GM18505 (cell line): Measurements from ENCODE around the gene FMNL3.
"Not testable (repeated sequence)": the region's sequence is repeated elsewhere in the genome, so short reads cannot be mapped to it uniquely, and the experiment has no call there.

Source experiments
- ATAC-seq: cut with Tn5 transposase; IDR thresholded peaks from one replicate; pipeline ENCODE4 v1.9.1; 2021; ENCODE audit not compliant: unreplicated experiment
- POLR2A ChIP-seq: IDR thresholded peaks from 4 replicates; pipeline ENCODE4 v1.6.1; 2011; ENCODE audit warnings: borderline replicate concordance; ENCODE audit not compliant: insufficient read depth, insufficient read length; ENCODE audit errors: extremely low read depth

Gene FMNL3

GRCh38 chr12:49622501-49623141, 84.6 kb downstream of the FMNL3 start:
- TF ChIP-seq POLR2A, result no peak
- peak; percentile 20 for ATAC-seq

GRCh38 chr12:49621651-49622500, 85.3 kb downstream of the FMNL3 start:
- no peak for ATAC-seq
- no peak for TF ChIP-seq POLR2A

DNA sequence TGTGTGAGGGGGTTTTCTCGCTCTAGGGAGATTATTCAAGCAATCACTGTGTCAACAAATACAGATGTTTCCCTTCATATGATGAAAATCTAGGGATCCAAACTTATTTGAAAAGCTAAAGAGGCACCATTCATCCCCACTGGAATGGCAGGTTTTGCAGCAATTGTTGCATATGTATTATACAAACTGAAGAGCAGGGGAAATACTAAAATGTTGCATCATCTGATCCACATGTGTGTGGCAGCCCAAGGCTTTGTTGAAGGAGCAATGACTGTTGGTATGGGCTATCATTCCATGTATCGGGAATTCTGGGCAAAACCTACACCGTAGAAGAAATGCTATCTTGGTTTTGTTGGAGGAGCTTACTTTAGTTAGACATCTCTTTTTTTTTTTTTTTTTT, 87.9 kb downstream of the FMNL3 start:
- TF ChIP-seq POLR2A, result no peak

GRCh38 chr12:49618576-49618975, 88.6 kb downstream of the FMNL3 start:
- no peak for ATAC-seq
- TF ChIP-seq POLR2A, result no peak

More for the DNA sequence above, 87.9 kb downstream of the FMNL3 start:
- ATAC-seq, result no peak

DNA sequence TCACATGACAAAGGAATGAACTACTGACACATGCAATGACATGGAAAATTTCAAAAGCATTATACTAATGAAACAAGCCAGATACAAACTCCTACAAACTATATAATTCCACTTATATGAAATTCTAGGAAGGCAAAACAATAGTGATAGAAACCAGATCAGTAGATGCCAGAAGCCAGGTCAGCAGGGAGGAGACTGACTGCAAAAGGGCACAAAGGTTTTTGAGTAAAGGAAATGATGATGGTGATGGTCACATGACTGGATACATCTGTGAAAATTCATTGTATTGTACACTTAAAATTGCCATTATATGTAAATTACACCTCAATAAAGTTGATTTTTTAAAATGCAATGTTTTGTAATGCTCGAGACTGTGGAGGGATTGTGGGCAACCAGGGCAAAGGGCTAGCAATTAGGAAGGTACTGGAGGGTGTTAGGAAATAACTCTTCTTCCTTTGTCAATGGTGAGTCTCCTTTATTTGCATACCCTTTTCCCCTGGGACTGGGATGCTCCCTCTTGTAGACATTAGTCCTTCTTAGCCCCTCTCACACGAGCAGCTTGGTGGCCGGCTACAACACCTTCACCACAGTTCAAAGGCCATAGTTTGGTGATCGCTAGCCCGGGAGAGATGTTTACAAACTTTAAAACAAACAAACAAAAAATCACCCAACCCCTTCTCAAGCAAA, 90.5 kb downstream of the FMNL3 start:
- ATAC-seq, result no peak
- TF ChIP-seq POLR2A, result no peak

GRCh38 chr12:49615725-49616124, 91.5 kb downstream of the FMNL3 start:
- no peak for TF ChIP-seq POLR2A
- ATAC-seq, result no peak

DNA sequence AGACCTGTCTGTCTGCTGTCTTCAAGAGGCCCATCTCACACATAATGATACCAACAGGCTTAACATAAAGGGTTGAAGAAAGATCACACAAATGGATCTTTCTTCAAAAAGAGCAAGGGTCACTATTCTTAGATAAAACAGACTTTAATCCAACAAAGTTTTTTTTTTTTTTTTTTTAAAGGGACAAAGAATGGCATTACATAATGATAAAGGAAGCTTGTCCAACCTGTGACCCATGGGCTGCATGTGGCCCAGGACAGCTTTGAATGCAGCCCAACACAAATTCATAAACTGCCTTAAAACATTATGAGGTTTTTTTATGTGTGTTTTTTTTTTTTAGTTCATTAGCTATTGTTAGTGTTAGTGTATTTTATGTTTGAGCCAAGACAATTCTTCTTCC, 95.0 kb downstream of the FMNL3 start:
- TF ChIP-seq POLR2A, result no peak
- no peak for ATAC-seq

GRCh38 chr12:49610785-49611184, 96.4 kb downstream of the FMNL3 start:
- ATAC-seq, result not testable (repeated sequence)

- ATAC-seq, result no peak
Measured at GRCh38 chr12:49609875-49610154, 97.4 kb downstream of the FMNL3 start.

GRCh38 chr12:49609059-49609874, 97.9 kb downstream of the FMNL3 start:
- no peak for ATAC-seq
- TF ChIP-seq POLR2A, result no peak

More at GRCh38 chr12:49609875-49610154, 97.4 kb downstream of the FMNL3 start:
- no peak for TF ChIP-seq POLR2A

DNA sequence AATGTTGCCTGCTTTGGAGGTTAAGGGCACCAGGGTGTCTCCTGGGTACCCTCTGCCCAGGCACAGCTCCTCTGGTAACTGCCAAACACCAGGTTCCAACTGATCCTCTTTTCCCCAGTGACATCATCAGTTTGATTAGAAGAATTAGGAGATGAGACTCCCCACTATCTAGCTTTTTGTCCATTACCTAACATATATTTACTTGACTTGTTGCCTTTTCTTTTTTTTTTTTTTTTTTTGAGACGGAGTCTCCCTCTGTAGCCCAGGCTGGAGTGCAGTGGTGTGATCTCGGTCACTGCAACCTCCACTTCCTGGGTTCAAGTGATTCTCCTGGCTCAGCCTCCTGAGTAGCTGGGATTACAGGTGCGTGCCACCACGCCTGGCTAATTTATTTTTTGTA, 101.7 kb downstream of the FMNL3 start, which contains the start of gene FAM186B:
TSS of gene FAM186B (minus strand) at position 101 of the 400 bp plus-strand sequence. CDS start 162 bp downstream, outside the sequence.
- not testable (repeated sequence) for ATAC-seq

- no peak for ATAC-seq
- TF ChIP-seq POLR2A, result no peak
Measured at GRCh38 chr12:49604856-49605255, 102.3 kb downstream of the FMNL3 start.

GRCh38 chr12:49603721-49604120, 103.5 kb downstream of the FMNL3 start:
- TF ChIP-seq POLR2A, result no peak
- no peak for ATAC-seq

GRCh38 chr12:49599961-49600360, 107.2 kb downstream of the FMNL3 start:
- TF ChIP-seq POLR2A, result no peak
- ATAC-seq, result no peak

DNA sequence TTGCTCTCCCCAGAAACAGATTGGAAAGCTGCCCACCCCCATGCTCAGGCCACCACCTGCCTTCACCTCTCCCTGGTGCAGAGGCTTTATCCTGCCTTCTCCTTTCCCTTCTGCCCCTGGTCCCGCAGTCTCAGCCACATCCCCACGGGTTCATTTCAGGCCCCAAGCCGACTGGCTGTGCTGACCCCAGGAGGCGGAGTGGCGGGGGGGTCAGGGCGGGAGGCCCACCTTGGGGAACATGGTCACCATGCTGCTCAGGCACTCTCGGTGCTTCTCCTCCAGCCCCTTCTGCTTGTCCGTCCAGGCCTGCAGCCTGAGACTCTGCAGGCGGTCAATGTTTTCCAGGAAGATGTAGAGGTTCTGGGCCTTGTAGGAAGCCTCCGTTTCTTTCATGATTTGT, 108.7 kb downstream of the FMNL3 start:
- ATAC-seq, result no peak
- no peak for TF ChIP-seq POLR2A
